GM23338 (cell line): ENCODE data around the gene MAP3K21. TPM values are rescaled to one million over a fixed set of nuclear protein-coding genes. Genes with fewer than 3 reads are reported as not detected.

Source experiments
- ATAC-seq: fragments of 200-7000 bp; cut with Tn5 transposase; 3 replicates; pipeline ENCODE4 v1.9.1; 2020
- DNase-seq: peaks from one replicate; pipeline ENCODE4 v3.0.0-alpha.2; 2015; ENCODE audit warnings: low spot score
- H2AFZ ChIP-seq: fragments of 200-600 bp; sonication (generic); 2 replicates; pipeline ENCODE4 v1.8.0; 2016; ENCODE audit warnings: antibody characterized with exemption, mild to moderate bottlenecking, moderate library complexity
- H3F3A ChIP-seq: fragments of 200-600 bp; sonication (generic); replicated peaks from 2 replicates; pipeline ENCODE4 v1.8.0; 2017; ENCODE audit warnings: antibody characterized with exemption, mixed run types, low read depth
- H3K27ac ChIP-seq: fragments of 200-600 bp; sonication (generic); 2 replicates; pipeline ENCODE4 v1.6.1; 2016; ENCODE audit warnings: low read depth
- H3K27me3 ChIP-seq: fragments of 200-600 bp; sonication (generic); 2 replicates; pipeline ENCODE4 v1.8.0; 2016; ENCODE audit warnings: mild to moderate bottlenecking, mixed run types, moderate library complexity; ENCODE audit not compliant: insufficient read depth
- H3K36me3 ChIP-seq: fragments of 200-600 bp; sonication (generic); 2 replicates; pipeline ENCODE4 v1.8.0; 2016; ENCODE audit warnings: mild to moderate bottlenecking; ENCODE audit not compliant: insufficient read depth
- H3K4me1 ChIP-seq: fragments of 200-600 bp; sonication (generic); 2 replicates; pipeline ENCODE4 v1.8.0; 2016; ENCODE audit warnings: mild to moderate bottlenecking, moderate library complexity; ENCODE audit not compliant: insufficient read depth
- H3K4me2 ChIP-seq: fragments of 200-600 bp; sonication (generic); 2 replicates; pipeline ENCODE4 v1.7.1; 2017; ENCODE audit warnings: mixed run types
- H3K4me3 ChIP-seq: fragments of 200-600 bp; sonication (generic); 2 replicates; pipeline ENCODE4 v1.6.1; 2016; ENCODE audit warnings: mixed run types
- H3K79me2 ChIP-seq: fragments of 200-600 bp; sonication (generic); replicated peaks from 2 replicates; pipeline ENCODE4 v1.8.0; 2017; ENCODE audit warnings: mild to moderate bottlenecking; ENCODE audit not compliant: insufficient read depth
- H3K9me2 ChIP-seq: fragments of 200-600 bp; sonication (generic); 2 replicates; pipeline ENCODE4 v1.8.0; 2017; ENCODE audit not compliant: insufficient read depth
- H4K20me1 ChIP-seq: fragments of 200-600 bp; sonication (generic); replicated peaks from 2 replicates; pipeline ENCODE4 v1.8.0; 2017; ENCODE audit warnings: mild to moderate bottlenecking; ENCODE audit not compliant: insufficient read depth
- H3K27ac Mint-ChIP-seq: 2 replicates; pipeline ENCODE4 v1.8.0; 2020; ENCODE audit warnings: inconsistent platforms, mild to moderate bottlenecking, moderate library complexity, mixed read lengths
- H3K27me3 Mint-ChIP-seq: 3 replicates; pipeline ENCODE4 v1.8.0; 2022; ENCODE audit warnings: low read depth, mild to moderate bottlenecking, moderate library complexity, mixed read lengths, inconsistent platforms; ENCODE audit not compliant: insufficient read depth, poor library complexity
- H3K36me3 Mint-ChIP-seq: 3 replicates; pipeline ENCODE4 v1.8.0; 2021; ENCODE audit warnings: low read depth, mild to moderate bottlenecking, inconsistent platforms, moderate library complexity, mixed read lengths
- H3K4me1 Mint-ChIP-seq: 3 replicates; pipeline ENCODE4 v1.8.0; 2020; ENCODE audit warnings: mild to moderate bottlenecking, inconsistent platforms, mixed read lengths
- H3K4me3 Mint-ChIP-seq: 3 replicates; pipeline ENCODE4 v1.8.0; 2021; ENCODE audit warnings: moderate library complexity, mild to moderate bottlenecking, inconsistent platforms, mixed read lengths
- H3K9me3 Mint-ChIP-seq: 3 replicates; pipeline ENCODE4 v1.8.0; 2020; ENCODE audit warnings: moderate library complexity, mild to moderate bottlenecking, inconsistent platforms, mixed read lengths
- CTCF ChIP-seq, 2 experiments: fragments of 200-600 bp in 1 of 2; sonication (generic) in 1 of 2; conservative IDR thresholded peaks; 2 replicates each; pipeline versions ENCODE4 v1.5.1 to v1.6.1; 2016 to 2017; ENCODE audit warnings: antibody characterized with exemption in 2 of 2, low read depth in 2 of 2, mild to moderate bottlenecking in 2 of 2, moderate library complexity in 1 of 2
- ETS1 ChIP-seq: IDR thresholded peaks from 2 replicates; pipeline ENCODE4 v1.6.1; 2016; ENCODE audit warnings: antibody characterized with exemption
- EZH2 ChIP-seq: fragments of 200-600 bp; sonication (generic); IDR thresholded peaks from one replicate; pipeline ENCODE4 v1.8.0; 2017; ENCODE audit warnings: antibody characterized with exemption, mild to moderate bottlenecking, low read depth; ENCODE audit not compliant: unreplicated experiment
- EZH2phosphoT487 ChIP-seq: fragments of 200-600 bp; sonication (generic); IDR thresholded peaks from one replicate; pipeline ENCODE4 v1.8.1; 2018; ENCODE audit warnings: antibody characterized with exemption; ENCODE audit not compliant: unreplicated experiment
- JUNB ChIP-seq: IDR thresholded peaks from one replicate; pipeline ENCODE4 v1.6.1; 2016; ENCODE audit warnings: antibody characterized with exemption; ENCODE audit not compliant: unreplicated experiment
- NANOG ChIP-seq: IDR thresholded peaks from 2 replicates; pipeline ENCODE4 v1.6.1; 2016; ENCODE audit warnings: antibody characterized with exemption, borderline replicate concordance
- STAT1 ChIP-seq: IDR thresholded peaks from one replicate; pipeline ENCODE4 v1.6.1; 2016; ENCODE audit warnings: antibody characterized with exemption; ENCODE audit not compliant: unreplicated experiment
- ZNF114 ChIP-seq: fragments of 250-450 bp; sonication (Bioruptor Pico); IDR thresholded peaks from 2 replicates; pipeline ENCODE4 v1.5.0; 2020; ENCODE audit warnings: mild to moderate bottlenecking, moderate library complexity
- ZNF331 ChIP-seq: fragments of 250-450 bp; sonication (Bioruptor Pico); IDR thresholded peaks from 2 replicates; pipeline ENCODE4 v1.5.0; 2020; ENCODE audit warnings: low read depth, mild to moderate bottlenecking, moderate library complexity
- polyA plus RNA-seq: library from polyadenylated mRNA; unstranded; fragments of >200 nt; fragmentation: Nextera tagmentation; extraction: Ambion mirVana; gene quantifications from 2 replicates; pipeline ENCODE4 v1.2.1, GENCODE V29; 2016
- total RNA-seq: library from RNA; depleted of rRNA; stranded (reverse); fragments of >200 nt; shearing (Covaris generic); gene quantifications from 2 replicates; pipeline ENCODE4 v1.2.3, GENCODE V29; 2014
- TF ChIP-seq, protein P1 (sequence below): fragments of 250-450 bp; sonication (Bioruptor Pico); IDR thresholded peaks from 2 replicates; pipeline ENCODE4 v1.5.0; 2020; ENCODE audit warnings: mild to moderate bottlenecking, moderate library complexity

MAP3K21 gene
- total and polyA plus RNA-seq, 2 experiments from 2014 or later, result 11.7 to 40.1 TPM

GRCh38 chr1:233340966-233341516 lies 13.5 kb downstream of the MAP3K21 start:
- Histone ChIP-seq H3K9me2 (no peaks in the 10 kb centered on the region), H3K27me3 (no peaks in the 10 kb centered on the region), H3K27ac (0 out of 2 replicates have a peak overlapping the region, but pooled peaks have one; percentile 17), H3K4me1 (peaks cover 35% of the 10 kb centered on the region; the same call in 1 of the 2 replicates), H4K20me1 (0 out of 2 replicates have a peak, but pooled peaks cover 5% of the 10 kb centered on the region), H3K4me2 (no peak overlapping the region), H3F3A (no peaks in the 10 kb centered on the region), H2AFZ (no peak overlapping the region), H3K4me3 (no peak overlapping the region), H3K79me2 (peaks cover 92% of the 10 kb centered on the region), H3K36me3 (no peaks in the 10 kb centered on the region)
- Mint-ChIP-seq H3K27ac (no peak overlapping the region), H3K4me1 (peaks cover 35% of the 10 kb centered on the region), H3K4me3 (no peak overlapping the region), H3K36me3 (peaks cover 11% of the 10 kb centered on the region), H3K9me3 (peaks cover 13% of the 10 kb centered on the region; the same call in 2 of the 3 replicates), H3K27me3 (peaks cover 4% of the 10 kb centered on the region)
- peak; percentile 29; the same call in 2 of the 3 replicates for ATAC-seq
- no peak for DNase-seq
- TF ChIP-seq NANOG, result no peak
- TF ChIP-seq, protein P1, sequence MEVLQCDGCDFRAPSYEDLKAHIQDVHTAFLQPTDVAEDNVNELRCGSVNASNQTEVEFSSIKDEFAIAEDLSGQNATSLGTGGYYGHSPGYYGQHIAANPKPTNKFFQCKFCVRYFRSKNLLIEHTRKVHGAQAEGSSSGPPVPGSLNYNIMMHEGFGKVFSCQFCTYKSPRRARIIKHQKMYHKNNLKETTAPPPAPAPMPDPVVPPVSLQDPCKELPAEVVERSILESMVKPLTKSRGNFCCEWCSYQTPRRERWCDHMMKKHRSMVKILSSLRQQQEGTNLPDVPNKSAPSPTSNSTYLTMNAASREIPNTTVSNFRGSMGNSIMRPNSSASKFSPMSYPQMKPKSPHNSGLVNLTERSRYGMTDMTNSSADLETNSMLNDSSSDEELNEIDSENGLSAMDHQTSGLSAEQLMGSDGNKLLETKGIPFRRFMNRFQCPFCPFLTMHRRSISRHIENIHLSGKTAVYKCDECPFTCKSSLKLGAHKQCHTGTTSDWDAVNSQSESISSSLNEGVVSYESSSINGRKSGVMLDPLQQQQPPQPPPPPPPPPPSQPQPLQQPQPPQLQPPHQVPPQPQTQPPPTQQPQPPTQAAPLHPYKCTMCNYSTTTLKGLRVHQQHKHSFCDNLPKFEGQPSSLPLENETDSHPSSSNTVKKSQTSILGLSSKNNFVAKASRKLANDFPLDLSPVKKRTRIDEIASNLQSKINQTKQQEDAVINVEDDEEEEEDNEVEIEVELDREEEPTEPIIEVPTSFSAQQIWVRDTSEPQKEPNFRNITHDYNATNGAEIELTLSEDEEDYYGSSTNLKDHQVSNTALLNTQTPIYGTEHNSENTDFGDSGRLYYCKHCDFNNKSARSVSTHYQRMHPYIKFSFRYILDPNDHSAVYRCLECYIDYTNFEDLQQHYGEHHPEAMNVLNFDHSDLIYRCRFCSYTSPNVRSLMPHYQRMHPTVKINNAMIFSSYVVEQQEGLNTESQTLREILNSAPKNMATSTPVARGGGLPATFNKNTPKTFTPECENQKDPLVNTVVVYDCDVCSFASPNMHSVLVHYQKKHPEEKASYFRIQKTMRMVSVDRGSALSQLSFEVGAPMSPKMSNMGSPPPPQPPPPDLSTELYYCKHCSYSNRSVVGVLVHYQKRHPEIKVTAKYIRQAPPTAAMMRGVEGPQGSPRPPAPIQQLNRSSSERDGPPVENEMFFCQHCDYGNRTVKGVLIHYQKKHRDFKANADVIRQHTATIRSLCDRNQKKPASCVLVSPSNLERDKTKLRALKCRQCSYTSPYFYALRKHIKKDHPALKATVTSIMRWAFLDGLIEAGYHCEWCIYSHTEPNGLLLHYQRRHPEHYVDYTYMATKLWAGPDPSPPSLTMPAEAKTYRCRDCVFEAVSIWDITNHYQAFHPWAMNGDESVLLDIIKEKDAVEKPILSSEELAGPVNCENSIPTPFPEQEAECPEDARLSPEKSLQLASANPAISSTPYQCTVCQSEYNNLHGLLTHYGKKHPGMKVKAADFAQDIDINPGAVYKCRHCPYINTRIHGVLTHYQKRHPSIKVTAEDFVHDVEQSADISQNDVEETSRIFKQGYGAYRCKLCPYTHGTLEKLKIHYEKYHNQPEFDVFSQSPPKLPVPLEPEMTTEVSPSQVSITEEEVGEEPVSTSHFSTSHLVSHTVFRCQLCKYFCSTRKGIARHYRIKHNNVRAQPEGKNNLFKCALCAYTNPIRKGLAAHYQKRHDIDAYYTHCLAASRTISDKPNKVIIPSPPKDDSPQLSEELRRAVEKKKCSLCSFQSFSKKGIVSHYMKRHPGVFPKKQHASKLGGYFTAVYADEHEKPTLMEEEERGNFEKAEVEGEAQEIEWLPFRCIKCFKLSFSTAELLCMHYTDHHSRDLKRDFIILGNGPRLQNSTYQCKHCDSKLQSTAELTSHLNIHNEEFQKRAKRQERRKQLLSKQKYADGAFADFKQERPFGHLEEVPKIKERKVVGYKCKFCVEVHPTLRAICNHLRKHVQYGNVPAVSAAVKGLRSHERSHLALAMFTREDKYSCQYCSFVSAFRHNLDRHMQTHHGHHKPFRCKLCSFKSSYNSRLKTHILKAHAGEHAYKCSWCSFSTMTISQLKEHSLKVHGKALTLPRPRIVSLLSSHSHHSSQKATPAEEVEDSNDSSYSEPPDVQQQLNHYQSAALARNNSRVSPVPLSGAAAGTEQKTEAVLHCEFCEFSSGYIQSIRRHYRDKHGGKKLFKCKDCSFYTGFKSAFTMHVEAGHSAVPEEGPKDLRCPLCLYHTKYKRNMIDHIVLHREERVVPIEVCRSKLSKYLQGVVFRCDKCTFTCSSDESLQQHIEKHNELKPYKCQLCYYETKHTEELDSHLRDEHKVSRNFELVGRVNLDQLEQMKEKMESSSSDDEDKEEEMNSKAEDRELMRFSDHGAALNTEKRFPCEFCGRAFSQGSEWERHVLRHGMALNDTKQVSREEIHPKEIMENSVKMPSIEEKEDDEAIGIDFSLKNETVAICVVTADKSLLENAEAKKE (CRISPR knock-in tag), result no peak
- no peak for TF ChIP-seq EZH2
- no peak for TF ChIP-seq CTCF (conservative IDR thresholded peaks at IDR 0.05; ENCODE audit: low read depth in 2 of 2)
- TF ChIP-seq EZH2phosphoT487, result no peak
- no peak for TF ChIP-seq STAT1
- no peak for TF ChIP-seq ETS1
- no peak for TF ChIP-seq JUNB
- TF ChIP-seq ZNF114 (CRISPR knock-in tag), result no peak
- TF ChIP-seq ZNF331 (CRISPR knock-in tag), result no peak
